IPS-20b (cell line): ENCODE measurements around the gene DHX40.
"Not testable (repeated sequence)": the region's sequence is repeated elsewhere in the genome, so short reads cannot be mapped to it uniquely, and the experiment has no call there.

Experiments used
- H3K27ac ChIP-seq: one replicate; pipeline ENCODE4 v1.5.1; 2013; ENCODE audit warnings: low read length
- H3K27me3 ChIP-seq: 2 replicates; pipeline ENCODE4 v1.6.1; 2013; ENCODE audit warnings: mild to moderate bottlenecking, low read length, inconsistent platforms; ENCODE audit not compliant: insufficient read depth
- H3K36me3 ChIP-seq: 2 replicates; pipeline ENCODE4 v1.6.1; 2013; ENCODE audit warnings: low read depth, mild to moderate bottlenecking, inconsistent platforms, low read length, moderate library complexity; ENCODE audit not compliant: insufficient read depth
- H3K4me1 ChIP-seq: 2 replicates; pipeline ENCODE4 v1.6.1; 2013; ENCODE audit warnings: mild to moderate bottlenecking, control low read depth, inconsistent platforms, low read length, moderate library complexity; ENCODE audit not compliant: insufficient read depth
- H3K4me3 ChIP-seq: 2 replicates; pipeline ENCODE4 v1.5.1; 2013; ENCODE audit warnings: mild to moderate bottlenecking, low read length, inconsistent platforms
- H3K9ac ChIP-seq: 2 replicates; pipeline ENCODE4 v1.6.1; 2013; ENCODE audit warnings: low read depth, mild to moderate bottlenecking, inconsistent platforms, low read length, moderate library complexity
- H3K9me3 ChIP-seq: 2 replicates; pipeline ENCODE4 v1.6.1; 2013; ENCODE audit warnings: mild to moderate bottlenecking, low read depth, low read length, inconsistent platforms; ENCODE audit not compliant: insufficient read depth

Gene DHX40, protein sequence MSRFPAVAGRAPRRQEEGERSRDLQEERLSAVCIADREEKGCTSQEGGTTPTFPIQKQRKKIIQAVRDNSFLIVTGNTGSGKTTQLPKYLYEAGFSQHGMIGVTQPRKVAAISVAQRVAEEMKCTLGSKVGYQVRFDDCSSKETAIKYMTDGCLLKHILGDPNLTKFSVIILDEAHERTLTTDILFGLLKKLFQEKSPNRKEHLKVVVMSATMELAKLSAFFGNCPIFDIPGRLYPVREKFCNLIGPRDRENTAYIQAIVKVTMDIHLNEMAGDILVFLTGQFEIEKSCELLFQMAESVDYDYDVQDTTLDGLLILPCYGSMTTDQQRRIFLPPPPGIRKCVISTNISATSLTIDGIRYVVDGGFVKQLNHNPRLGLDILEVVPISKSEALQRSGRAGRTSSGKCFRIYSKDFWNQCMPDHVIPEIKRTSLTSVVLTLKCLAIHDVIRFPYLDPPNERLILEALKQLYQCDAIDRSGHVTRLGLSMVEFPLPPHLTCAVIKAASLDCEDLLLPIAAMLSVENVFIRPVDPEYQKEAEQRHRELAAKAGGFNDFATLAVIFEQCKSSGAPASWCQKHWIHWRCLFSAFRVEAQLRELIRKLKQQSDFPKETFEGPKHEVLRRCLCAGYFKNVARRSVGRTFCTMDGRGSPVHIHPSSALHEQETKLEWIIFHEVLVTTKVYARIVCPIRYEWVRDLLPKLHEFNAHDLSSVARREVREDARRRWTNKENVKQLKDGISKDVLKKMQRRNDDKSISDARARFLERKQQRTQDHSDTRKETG

DNA sequence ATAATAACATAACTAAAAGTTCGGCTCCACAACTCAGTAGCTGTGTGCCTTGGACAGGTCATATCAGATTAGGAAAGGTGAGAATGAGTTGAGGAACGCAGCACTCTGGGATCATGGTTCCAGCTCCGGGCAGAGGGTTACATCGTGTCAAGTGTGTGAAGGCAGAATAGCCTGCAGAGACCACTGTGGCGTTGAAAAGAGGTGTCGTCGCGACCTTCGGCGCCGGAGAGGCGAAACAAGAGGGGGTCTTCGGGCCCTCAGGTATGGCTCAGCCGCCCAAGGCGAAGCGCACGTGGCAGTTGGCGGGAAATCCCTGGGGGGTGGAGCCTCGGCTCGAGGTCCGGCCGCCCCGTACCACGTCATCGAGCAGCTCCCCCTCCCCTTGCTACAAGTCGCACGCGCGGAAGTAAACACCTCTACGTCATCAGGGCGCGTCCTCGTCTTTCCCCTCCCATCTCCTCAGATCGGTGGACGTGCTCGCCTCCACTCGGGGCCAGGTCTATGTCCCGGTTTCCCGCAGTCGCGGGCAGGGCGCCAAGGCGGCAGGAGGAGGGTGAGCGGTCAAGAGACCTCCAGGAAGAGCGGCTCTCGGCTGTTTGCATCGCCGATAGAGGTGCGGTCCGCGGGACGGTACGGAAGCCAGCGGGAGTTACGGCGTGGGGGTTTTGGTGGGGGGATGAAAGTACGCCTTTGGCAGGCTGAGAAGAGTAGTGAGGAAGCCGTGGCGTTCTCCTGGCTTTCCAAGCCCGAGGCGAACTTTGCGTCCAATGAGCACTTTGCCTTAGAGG is at the start of gene DHX40:
TSS of gene DHX40 (plus strand) at position 440 of the 788 bp plus-strand sequence. CDS start at position 502, 62 bp downstream.
- Histone ChIP-seq H3K36me3 (peaks cover 4% of the 10 kb centered on the region; the same call in 1 of the 2 replicates), H3K4me3 (peak within 1 kb of the TSS; percentile 97), H3K9ac (peak within 1 kb of the TSS; percentile 78; the same call in 1 of the 2 replicates), H3K4me1 (peaks cover 4% of the 10 kb centered on the region; the same call in 1 of the 2 replicates), H3K27me3 (peaks cover 18% of the 10 kb centered on the region), H3K9me3 (peaks cover 9% of the 10 kb centered on the region), H3K27ac (no peak within 1 kb of the TSS)

DNA sequence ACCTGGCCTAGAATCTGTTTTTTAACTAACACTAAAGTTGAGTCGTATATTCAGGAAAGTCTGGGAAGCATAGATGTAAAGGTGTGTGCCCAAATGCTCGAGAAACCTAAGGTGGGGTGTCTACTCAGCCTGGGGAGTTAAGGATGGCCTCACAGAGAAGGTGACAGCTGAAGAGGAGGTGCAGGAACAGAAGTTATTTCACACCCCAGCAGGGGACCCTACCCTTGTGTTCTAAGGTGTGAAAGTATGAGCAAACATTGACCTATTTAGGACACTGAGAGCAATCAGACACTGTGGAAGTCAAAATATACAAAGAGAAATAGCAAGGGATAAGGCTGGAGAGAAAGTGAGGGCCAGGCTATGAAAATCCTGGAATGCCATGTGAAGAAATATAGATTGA is 49.0 kb upstream of the DHX40 start:
- Histone ChIP-seq H3K4me3 (no peak overlapping the region), H3K9ac (no peak overlapping the region), H3K27me3 (no peaks in the 10 kb centered on the region), H3K27ac (no peak overlapping the region), H3K36me3 (no peaks in the 10 kb centered on the region), H3K4me1 (no peaks in the 10 kb centered on the region), H3K9me3 (no peaks in the 10 kb centered on the region)

- no peaks in the 10 kb centered on the region for H3K36me3 ChIP-seq
- H3K27me3 ChIP-seq, result no peaks in the 10 kb centered on the region
- H3K9ac ChIP-seq, result no peak overlapping the region
- H3K27ac ChIP-seq, result no peak overlapping the region
- H3K4me3 ChIP-seq, result no peak overlapping the region
- no peaks in the 10 kb centered on the region for H3K9me3 ChIP-seq
- H3K4me1 ChIP-seq, result no peaks in the 10 kb centered on the region
Measured at GRCh38 chr17:59519132-59519531, 46.3 kb upstream of the DHX40 start.

GRCh38 chr17:59520251-59520650 is 45.2 kb upstream of the DHX40 start:
- Histone ChIP-seq H3K27me3 (no peaks in the 10 kb centered on the region), H3K9ac (no peak overlapping the region), H3K4me1 (no peaks in the 10 kb centered on the region), H3K36me3 (no peaks in the 10 kb centered on the region), H3K9me3 (no peaks in the 10 kb centered on the region), H3K4me3 (no peak overlapping the region), H3K27ac (no peak overlapping the region)

- no peak overlapping the region for H3K9ac ChIP-seq
- H3K27me3 ChIP-seq, result no peaks in the 10 kb centered on the region
- H3K4me1 ChIP-seq, result no peaks in the 10 kb centered on the region
- no peak overlapping the region for H3K4me3 ChIP-seq
- no peak overlapping the region for H3K27ac ChIP-seq
- H3K36me3 ChIP-seq, result no peaks in the 10 kb centered on the region
- H3K9me3 ChIP-seq, result no peaks in the 10 kb centered on the region
Measured at GRCh38 chr17:59521465-59522126, 43.8 kb upstream of the DHX40 start.

GRCh38 chr17:59524930-59525329 is 40.5 kb upstream of the DHX40 start:
- H3K9me3 ChIP-seq, H3K27ac ChIP-seq, H3K9ac ChIP-seq, H3K4me1 ChIP-seq, H3K4me3 ChIP-seq, H3K27me3 ChIP-seq, H3K36me3 ChIP-seq: not testable (repeated sequence)

DNA sequence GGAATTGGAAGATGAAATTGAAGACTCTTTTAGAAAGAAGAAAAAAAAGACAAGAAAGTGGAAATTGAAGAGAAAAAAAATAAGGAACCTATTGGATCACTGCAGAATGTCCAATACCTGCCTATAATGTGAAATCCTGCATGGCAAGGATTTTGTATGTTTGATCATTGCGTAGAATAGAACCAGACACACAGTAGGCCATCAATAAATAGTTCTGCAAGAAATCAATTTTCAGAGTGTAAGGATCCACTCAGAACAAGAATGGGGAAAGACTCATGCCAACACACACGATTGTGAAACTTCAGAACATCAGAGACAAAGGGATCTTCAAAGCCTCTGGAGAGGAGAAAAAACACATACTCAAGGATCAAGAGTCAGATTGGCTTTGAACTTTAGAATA is 39.7 kb upstream of the DHX40 start:
- H3K9me3 ChIP-seq, result no peaks in the 10 kb centered on the region
- H3K4me3 ChIP-seq, result no peak overlapping the region
- H3K36me3 ChIP-seq, result no peaks in the 10 kb centered on the region
- no peaks in the 10 kb centered on the region for H3K4me1 ChIP-seq
- no peak overlapping the region for H3K27ac ChIP-seq
- no peak overlapping the region for H3K9ac ChIP-seq
- no peaks in the 10 kb centered on the region for H3K27me3 ChIP-seq

DNA sequence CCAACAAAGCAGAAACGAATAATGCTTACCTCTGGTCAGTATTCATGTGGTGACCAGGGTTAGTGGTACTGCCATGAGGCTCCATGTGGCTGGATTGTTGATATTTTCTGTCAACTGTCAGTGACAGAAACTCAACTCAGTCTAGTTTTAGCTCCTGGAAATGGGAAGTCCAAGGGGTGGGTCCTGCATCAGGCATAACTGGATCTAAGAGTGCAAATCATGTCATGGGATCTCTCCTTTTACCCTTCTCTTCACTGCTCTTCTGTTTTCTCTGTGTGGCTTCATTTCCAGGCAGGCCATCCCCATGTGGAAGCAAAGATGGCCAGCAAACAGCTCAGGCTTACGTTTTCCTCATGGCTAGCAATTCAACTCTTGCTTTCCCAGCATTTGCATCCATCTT is 39.0 kb upstream of the DHX40 start:
- H3K9me3 ChIP-seq, result no peaks in the 10 kb centered on the region
- no peak overlapping the region for H3K4me3 ChIP-seq
- no peaks in the 10 kb centered on the region for H3K27me3 ChIP-seq
- H3K27ac ChIP-seq, result no peak overlapping the region
- H3K4me1 ChIP-seq, result no peaks in the 10 kb centered on the region
- no peak overlapping the region for H3K9ac ChIP-seq
- H3K36me3 ChIP-seq, result no peaks in the 10 kb centered on the region

- no peaks in the 10 kb centered on the region for H3K36me3 ChIP-seq
- no peak overlapping the region for H3K4me3 ChIP-seq
- no peaks in the 10 kb centered on the region for H3K4me1 ChIP-seq
- no peak overlapping the region for H3K27ac ChIP-seq
- no peaks in the 10 kb centered on the region for H3K27me3 ChIP-seq
- no peak overlapping the region for H3K9ac ChIP-seq
- no peaks in the 10 kb centered on the region for H3K9me3 ChIP-seq
Measured at GRCh38 chr17:59527325-59527917, 38.0 kb upstream of the DHX40 start.

GRCh38 chr17:59527931-59528330 is 37.5 kb upstream of the DHX40 start:
- Histone ChIP-seq H3K4me1 (no peaks in the 10 kb centered on the region), H3K9ac (no peak overlapping the region), H3K4me3 (no peak overlapping the region), H3K27ac (no peak overlapping the region), H3K36me3 (no peaks in the 10 kb centered on the region), H3K27me3 (no peaks in the 10 kb centered on the region), H3K9me3 (no peaks in the 10 kb centered on the region)

DNA sequence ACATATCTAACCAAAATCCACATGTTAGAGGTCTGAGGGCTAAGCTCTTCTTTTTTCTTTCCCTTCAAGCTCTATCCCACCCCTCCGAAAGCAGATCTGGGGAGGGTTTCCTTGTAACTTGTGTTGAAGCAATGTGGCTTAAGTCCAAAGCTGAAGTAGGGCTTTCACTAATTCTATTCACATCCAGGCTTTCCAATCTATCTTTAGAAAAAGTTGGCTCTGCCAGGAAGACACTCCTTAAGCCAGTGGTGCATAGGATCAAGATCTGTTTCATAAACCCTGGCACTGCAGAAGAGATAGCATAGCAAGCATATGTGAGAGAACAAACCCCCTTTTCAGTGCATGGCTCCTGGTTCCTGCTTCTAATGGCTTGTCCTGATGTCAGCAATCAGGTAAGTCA is 34.9 kb upstream of the DHX40 start:
- H3K27me3 ChIP-seq, result no peaks in the 10 kb centered on the region
- H3K36me3 ChIP-seq, result no peaks in the 10 kb centered on the region
- no peak overlapping the region for H3K4me3 ChIP-seq
- no peak overlapping the region for H3K27ac ChIP-seq
- no peaks in the 10 kb centered on the region for H3K9me3 ChIP-seq
- no peak overlapping the region for H3K9ac ChIP-seq
- H3K4me1 ChIP-seq, result no peaks in the 10 kb centered on the region
